HS-5 (cell line): Measurements from ENCODE around the gene MAP3K13.
"Not testable (repeated sequence)": the region's sequence is repeated elsewhere in the genome, so short reads cannot be mapped to it uniquely, and the experiment has no call there.

Experiments
- DNase-seq: peaks from one replicate; pipeline ENCODE4 v3.0.0-alpha.2; 2012; ENCODE audit warnings: low read depth

Gene MAP3K13

DNA sequence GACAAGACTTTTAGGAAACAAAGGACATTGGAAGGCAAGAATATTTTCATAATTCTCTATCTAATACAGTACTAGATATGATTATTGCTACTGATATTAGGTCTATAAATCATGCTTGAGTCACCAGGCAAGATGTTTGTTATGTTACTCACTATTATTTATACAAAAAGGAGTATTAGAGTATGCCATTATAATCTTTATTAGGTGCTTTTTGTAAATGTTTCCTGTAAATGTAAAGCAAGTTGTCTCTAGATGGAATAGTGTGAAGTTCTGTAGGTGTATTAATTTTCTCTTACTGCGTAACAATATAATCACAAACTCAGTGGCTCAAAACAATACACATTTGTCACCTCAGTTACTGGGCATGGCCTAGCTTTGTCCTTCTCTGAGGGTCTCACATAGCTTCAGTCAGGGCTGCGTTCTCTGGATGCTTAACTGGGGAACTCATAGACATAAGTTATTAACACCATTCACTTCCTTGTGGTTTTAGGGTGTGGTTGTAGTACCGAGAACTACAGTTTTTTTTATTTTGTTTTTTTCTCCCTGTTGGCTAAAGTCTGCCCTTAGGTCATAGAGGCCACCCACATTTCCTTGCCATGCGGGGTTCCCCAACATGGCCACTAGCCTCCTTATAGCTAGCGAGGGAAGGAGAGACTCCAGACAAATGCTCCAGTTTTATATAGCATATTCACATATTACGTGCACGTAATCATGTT, 20.3 kb upstream of the MAP3K13 start:
- DNase-seq: no peak

DNA sequence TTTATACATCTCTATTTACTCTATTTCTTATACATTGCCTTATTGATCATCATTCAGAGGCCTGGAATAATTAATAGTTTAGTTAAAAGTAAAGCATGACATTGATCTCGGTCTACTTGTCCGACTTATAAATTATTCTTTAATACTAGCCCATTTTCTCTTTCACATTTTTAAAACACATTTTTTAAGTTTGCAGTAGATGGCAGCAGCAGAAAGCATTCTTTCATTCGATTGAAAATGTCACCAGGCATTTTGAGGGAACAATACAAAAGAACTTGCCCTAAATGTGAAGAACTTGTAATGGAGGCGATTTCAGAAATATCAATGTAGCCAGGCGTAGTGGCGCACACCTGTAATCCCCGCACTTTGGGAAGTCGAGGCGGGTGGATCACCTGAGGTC, 15.5 kb upstream of the MAP3K13 start:
- DNase-seq: no peak

DNA sequence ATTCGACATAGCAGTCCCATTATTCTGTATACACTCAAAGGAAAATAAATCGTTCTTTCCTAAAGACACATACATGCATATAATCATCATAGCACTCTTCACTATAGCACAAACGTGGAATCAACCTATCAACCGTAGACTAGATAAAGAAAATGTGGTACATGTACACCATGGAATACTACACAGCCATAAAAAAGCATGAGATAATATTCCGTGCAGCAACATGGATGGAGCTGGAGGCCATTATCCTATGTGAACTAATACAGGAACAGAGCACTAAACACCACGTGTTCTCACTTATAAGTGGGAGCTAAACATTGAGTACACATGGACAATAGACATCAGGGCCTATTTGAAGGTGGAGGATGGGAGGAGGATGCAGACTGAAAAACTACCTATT, 12.1 kb upstream of the MAP3K13 start:
- DNase-seq: no peak

DNA sequence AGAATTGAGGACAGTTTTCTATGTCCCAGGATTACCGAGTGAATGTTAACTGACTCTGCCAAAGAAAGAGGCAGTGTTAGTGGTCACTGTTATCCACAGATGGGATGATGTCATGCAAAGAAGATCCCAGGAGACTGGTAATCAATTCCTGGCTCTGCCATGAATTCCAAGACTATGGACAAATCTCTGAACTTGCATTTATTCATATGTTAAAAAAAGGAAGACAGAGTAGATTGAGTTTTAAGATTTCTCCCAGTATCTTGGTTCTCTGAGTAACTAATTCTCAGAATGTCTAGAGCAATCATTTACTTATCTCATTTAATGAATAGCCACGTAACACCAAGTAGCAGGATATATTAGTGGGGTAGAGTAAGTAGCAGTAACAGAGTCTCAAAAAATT, 11.5 kb upstream of the MAP3K13 start:
- peak; percentile 68 for DNase-seq

DNA sequence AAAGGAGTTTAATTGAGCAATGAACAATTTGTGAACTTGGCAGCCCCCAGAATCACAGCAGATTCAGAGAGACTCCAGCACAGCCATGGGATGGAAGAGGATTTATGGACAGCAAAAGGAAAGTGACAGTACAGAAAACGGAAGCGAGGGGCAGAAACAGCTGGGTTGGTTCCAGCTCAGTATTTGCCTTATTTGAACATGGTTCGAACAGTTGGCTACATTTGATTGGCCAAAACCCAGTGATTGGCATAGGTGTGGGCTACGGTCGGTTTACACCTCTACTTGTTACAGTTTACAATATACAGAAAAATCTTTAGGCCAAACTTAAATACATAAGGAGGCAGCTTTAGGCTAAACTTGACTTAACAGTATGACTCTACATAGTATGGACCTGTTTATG, 9.7 kb upstream of the MAP3K13 start:
- no peak for DNase-seq

DNA sequence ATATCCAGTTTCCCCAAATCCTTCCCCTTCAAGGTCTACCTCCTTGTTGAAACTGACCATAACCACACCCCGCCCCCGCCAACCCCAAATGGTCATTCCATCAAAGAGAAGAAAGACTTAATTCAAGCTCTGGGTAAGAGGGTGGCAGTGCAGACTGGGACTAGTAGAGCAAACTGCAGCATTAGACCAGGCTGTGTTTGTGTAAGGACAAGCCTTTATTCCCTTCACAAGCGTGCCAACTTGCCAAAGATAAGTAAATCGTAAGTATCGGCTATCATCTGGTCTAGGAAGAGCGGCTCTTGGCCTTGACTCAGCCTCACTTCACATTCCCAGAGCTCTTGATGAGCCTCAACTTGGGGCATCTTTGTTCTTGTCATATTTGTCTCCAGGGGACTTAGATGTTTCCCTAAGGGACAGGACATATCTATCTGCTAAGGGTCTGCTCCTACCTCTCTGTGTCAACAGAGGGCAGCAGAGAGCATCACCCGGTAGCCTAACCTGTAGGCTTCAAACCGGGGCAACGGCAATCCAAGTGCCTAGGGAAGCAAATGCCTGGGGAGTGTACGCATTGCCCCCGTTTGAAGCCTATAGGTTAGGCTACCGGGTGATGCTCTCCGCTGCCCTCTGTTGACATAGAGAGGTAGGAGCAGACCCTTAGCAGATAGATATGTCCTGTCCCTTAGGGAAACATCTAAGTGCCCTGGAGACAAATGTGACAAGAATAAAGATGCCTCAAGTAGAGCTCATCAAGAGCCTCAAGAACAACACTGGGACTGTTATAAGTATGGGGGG, 8.9 kb upstream of the MAP3K13 start:
- no peak for DNase-seq

DNA sequence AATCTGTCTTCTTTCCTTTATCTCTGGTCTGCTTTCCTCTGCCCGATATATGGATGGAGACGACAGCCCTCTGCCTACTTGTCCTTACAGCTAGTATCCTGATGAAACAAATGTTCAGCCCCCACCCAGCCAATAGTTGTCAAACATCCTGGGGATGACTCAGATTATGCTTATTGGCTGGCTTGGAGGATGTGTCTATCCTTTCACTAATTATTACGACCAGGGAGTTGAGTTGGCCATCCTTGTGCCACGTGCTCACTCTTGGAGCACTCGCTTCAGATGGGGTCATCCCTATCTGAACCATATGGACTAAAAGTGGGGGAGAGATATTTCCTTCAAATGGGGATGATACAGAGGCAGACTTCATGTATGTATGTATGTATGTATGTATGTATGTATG, 6.4 kb upstream of the MAP3K13 start:
- DNase-seq: no peak

DNA sequence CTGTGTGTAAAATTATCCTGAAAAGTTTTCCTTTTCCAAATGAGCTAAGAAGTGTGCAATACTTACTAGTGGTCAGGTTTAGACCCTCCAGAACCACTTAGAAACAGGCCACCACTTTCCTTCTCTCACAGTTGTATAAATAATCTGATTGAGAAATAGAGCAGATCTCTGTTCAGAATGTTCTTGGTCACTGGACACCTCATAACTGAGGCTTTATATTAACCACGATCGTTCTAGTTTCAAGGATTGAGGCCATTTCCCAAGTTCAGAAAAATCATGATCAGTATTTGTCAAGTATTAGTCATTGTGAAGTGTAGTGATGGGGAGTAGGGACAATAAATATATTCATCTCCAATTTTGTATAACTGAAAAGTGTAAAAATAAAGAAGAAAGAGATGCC, 1.0 kb upstream of the MAP3K13 start:
- peak; percentile 26 for DNase-seq

DNA sequence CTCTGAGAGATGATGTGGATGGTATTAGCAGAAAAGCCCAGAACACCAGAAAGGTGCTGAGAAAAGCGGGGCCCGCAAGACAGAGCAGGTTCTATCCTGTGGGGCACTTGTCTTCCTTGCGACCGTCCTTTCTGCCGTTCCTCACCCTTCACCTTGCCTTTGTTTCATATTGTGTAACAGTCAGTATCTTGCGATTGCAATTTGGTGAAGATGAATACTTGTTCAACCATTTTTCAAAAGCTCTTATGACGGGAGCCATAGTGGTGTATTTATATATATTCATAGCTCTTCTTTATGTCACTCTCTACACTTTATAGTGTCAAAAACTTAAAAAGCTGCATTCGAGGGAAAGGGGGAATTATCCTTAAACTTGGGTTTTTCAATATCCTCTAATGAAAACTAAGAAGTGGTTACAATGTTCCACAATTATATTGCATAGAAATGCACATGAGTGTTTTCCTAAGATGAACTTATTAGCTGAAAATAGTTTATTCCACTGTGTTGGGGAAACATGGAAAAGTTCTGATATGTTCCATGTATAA, 797 bp downstream of the MAP3K13 start:
- no peak for DNase-seq

DNA sequence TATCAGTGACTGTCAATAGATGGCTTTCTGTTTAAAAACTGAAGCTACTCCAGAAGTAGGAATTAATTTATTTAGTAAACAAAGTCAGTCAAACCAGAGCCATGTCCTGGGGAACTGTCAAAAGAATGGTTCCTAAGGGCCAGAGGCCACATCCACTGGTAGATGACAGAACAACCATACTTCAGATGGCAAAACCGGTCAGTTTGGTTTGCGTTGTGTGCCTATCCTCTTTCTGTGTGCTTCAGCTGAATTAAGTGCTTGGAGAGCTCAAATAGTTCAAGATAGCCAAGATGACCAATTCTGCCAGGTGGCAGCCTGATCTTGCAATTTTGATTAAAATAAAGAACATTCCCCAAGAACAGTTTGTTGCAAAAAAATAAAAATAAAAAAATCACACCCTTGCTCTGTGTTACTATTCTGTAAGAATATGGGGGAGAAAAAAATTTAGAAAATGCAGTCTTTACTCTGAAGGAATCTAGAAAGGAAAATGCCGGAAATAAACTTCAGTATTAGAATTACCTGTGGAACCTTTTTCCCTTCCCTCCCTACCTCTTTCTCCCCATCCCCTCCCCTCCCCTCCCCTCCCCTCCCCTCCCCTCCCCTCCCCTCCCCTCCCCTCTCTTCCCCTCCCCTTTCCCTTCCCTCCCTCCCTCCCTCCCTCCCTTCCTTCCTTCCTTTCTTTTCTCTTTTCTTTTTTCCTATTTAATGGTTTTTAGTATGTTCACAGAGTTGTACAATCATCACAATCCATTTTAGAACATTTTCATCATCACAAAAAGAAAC, 2.5 kb downstream of the MAP3K13 start:
- no peak for DNase-seq

DNA sequence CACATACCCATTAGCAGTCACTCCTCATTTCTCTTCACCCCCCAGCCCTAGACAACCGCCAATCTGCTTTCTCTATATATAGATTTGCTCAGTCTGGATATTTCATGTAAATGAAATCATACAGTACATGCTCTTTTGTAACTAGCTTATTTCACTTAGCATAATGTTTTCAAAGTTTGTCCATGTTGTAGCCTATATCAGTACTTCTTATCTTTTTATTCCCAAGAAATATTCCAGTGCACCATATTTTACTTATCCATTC, 3.1 kb downstream of the MAP3K13 start:
- DNase-seq: no peak

DNA sequence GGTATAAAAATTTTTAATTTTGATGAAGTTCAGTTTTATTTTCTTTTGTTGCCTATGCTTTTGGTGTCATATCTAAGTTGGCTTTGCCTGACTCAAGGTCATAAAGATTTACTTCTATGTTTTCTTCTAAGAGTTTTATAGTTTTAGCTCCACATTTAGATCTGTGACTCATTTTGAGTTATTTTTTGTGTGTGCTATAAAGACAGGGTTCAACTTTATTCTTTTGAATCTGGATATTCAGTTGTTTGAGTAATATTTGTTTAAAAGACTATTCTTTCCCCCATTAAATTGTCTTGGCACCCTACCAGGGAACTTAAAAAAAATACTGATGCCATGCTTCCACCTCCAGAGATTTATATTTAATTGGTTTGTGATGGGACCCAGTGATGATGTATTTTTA, 4.0 kb downstream of the MAP3K13 start:
- DNase-seq: no peak

DNA sequence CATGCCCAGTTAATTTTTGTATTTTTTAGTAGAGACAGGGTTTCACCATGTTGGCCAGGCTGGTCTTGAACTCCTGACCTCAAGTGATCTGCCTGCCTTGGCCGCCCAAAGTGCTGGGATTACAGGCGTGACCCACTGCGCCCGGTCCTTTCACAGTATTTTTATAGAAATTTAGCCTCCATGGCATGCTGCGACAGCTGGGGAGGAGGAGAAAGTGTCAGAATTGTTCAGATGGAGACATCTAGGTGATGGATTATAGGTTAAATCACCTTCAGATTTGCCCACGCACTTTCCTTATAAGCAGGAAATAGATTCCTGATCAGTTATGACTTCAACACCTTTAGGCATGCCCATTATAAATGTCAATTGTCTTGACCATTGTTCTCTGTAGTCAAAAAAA, 7.4 kb downstream of the MAP3K13 start:
- not testable (repeated sequence) for DNase-seq

DNA sequence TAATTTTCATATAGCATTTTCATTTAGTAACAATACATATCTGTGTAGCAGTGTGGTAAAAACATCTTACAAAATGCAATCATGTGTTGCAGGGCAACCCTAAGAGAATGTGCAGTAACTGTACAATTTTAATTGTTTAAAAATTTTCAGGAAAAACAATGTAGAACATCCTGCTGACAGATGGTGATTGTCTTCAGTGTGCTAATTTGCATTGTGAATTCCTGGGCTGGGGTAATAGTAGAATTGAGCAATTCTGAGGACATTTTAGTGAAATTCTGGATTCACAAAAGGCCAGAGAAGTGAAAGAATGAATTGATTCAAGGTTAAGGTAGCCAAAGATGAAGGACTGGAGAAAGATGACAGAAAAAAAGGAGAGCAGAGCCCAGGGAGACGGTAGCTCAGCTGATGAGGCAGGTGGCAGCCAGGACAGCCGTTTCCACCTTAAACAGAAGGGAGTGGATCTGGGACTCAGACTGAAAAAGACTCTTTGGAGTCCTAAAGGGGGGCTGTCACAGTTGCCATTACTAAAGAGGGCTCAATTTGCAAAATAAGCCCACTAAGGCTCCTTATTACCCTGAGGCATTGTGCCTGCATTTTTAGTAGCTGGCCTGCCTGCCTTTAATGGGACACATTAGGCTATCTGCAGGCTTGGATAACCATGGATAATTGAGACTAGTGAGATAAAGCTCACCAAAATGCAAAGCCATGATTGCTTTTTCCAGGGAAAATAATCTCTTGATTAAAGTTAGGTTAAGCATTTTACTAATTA, 8.6 kb downstream of the MAP3K13 start:
- no peak for DNase-seq

DNA sequence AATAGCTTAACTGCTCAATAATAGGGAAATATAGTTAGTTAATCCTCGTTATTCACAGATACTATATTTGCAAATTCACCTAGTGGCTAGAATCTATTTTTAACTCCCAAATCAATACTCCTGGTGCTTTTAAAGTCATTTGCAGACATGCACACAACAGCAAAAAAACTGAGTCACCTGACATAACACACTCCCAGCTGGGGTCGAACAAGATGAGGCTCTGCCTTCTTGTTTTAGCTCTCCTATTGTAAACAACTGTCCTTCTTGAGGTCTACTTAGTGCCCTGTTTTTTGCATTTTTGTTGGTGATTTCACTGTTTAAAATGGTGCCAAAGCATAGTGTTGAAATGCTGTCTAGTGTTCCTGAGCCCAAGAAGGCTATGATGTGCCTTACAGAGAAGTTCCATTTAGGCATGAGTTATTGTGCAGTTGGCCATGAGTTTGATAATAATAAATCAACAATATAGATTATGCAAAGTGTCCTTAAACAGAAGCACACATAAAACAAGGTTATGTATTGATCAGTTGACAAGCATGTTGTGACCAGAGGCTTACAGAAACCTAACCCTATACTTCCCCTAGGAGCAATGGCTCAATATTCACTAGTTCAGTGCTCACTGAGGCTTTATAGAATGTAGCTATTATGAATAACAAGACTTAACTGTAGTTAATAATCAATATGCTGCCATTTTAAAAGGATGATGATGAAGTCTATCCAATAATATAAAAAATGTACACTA, 18.6 kb downstream of the MAP3K13 start:
- DNase-seq: no peak

DNA sequence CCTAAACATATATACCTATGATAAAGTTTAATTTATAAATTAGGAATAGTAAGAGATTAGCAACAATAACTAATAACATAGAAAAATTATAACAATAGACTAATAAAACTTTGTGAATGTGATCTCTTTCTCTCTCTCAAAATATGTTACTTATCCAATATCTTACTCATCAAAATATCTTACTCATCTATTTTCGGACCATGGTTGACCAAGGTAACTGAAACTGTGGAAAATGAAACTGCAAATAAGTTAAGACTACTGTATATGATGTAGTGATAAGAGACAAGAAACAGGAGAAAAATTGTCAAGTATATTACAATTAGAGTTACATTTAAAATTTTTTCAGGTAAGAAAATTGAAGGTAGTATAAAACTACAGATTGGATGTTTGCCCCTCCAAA, 19.2 kb downstream of the MAP3K13 start:
- DNase-seq: no peak

DNA sequence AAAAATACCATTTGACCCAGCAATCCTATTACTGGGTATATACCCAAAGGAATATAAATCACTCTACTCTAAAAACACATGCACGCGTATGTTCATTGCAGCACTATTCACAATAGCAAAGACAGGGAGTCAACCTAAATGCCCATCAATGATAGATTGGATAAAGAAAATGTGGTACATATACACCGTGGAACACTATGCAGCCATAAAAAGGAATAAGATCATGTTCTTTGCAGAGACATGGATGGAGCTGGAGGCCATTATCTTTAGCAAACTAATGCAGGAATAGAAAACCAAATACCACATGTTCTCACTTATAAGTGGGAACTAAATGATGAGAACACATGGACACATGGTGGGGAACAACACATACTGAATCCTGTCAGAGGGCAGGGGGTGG, 23.6 kb downstream of the MAP3K13 start:
- DNase-seq: not testable (repeated sequence)

DNA sequence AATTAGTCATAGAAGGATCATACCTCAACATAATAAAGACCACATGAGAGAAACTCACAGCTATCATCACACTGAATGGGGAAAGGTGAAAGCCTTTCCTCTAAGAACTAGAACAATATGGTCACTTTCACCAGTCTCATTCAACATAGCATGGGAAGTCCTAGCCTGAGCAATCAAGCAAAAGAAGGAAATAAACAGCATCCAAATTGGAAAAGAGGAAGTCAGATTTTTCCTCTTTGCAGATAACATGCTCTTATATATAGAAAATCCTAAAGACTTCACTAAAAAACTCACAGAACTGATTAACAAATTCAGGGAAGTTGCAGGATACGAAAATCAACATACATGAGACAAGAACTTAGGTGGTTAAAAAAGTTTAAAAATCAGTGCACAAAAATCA, 24.7 kb downstream of the MAP3K13 start:
- DNase-seq: no peak

DNA sequence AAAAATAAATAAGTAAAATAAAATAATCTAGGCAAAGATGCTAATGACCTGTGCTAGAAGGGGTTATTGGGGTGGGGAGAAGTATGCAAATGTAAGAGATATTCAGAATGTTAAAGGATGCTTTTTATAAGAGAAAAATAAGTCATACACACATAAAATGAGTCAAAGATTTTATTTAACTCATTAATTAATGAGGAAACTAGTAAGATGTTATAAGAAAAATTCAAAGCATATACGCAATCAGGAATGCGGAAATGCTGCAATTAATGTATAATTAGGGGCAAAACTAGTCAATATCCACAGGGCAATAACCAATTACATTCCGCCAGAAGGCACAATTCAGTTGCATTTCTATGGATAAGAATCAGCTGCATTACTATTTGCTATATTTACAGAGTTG, 30.1 kb downstream of the MAP3K13 start:
- DNase-seq: no peak

DNA sequence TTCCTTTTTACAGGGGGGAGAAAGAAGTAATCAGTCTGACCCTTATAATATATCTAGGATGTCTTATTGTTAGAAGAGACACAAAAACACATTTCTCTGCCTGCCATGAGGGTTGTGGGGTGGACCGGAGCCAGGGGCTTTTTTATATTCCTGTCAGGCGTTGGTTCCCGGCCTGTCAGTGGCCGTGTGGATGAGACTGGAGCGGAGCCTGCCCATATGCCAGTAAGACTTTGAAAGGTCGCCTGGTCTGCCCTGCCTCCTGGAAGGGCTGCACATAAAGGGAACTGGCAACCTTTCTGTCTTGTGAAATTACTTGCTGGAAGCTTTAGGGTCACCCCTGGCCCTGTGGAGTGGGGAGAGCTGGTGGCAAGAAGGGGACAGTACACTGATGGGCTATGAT, 34.7 kb downstream of the MAP3K13 start:
- DNase-seq: no peak
